GM23248 (cell line): ENCODE data around the gene GFRA1. TPM values are rescaled to one million over a fixed set of nuclear protein-coding genes. Genes with fewer than 3 reads are reported as not detected.

Source experiments
- DNase-seq: peaks from one replicate; pipeline ENCODE4 v3.0.0-alpha.2; 2015
- H2AFZ ChIP-seq: fragments of 200-600 bp; sonication (generic); 2 replicates; pipeline ENCODE4 v1.6.1; 2016; ENCODE audit warnings: antibody characterized with exemption
- H3F3A ChIP-seq: fragments of 200-600 bp; sonication (generic); 2 replicates; pipeline ENCODE4 v1.6.1; 2016; ENCODE audit warnings: mild to moderate bottlenecking, antibody characterized with exemption, mixed run types; ENCODE audit not compliant: insufficient read depth
- H3K27ac ChIP-seq: fragments of 200-600 bp; sonication (generic); 2 replicates; pipeline ENCODE4 v1.5.1; 2016; ENCODE audit warnings: mild to moderate bottlenecking
- H3K27me3 ChIP-seq: fragments of 200-600 bp; sonication (generic); replicated peaks from 2 replicates; pipeline ENCODE4 v1.6.1; 2016; ENCODE audit warnings: mild to moderate bottlenecking; ENCODE audit not compliant: insufficient read depth
- H3K36me3 ChIP-seq: fragments of 200-600 bp; sonication (generic); 2 replicates; pipeline ENCODE4 v1.6.1; 2016; ENCODE audit warnings: low read depth, mild to moderate bottlenecking
- H3K4me1 ChIP-seq: fragments of 200-600 bp; sonication (generic); 2 replicates; pipeline ENCODE4 v1.6.1; 2016; ENCODE audit warnings: mild to moderate bottlenecking; ENCODE audit not compliant: insufficient read depth
- H3K4me2 ChIP-seq: fragments of 200-600 bp; sonication (generic); one replicate; pipeline ENCODE4 v1.6.1; 2016; ENCODE audit warnings: mild to moderate bottlenecking; ENCODE audit not compliant: unreplicated experiment
- H3K4me3 ChIP-seq: fragments of 200-600 bp; sonication (generic); 2 replicates; pipeline ENCODE4 v1.5.1; 2016; ENCODE audit warnings: mild to moderate bottlenecking
- H3K79me2 ChIP-seq: fragments of 200-600 bp; sonication (generic); 2 replicates; pipeline ENCODE4 v1.6.1; 2016; ENCODE audit warnings: mild to moderate bottlenecking; ENCODE audit not compliant: insufficient read depth
- H3K9ac ChIP-seq: fragments of 200-600 bp; sonication (generic); 2 replicates; pipeline ENCODE4 v1.6.1; 2016; ENCODE audit warnings: mild to moderate bottlenecking
- H3K9me2 ChIP-seq: fragments of 200-600 bp; sonication (generic); 2 replicates; pipeline ENCODE4 v1.6.1; 2016; ENCODE audit warnings: mixed run types, mild to moderate bottlenecking, moderate library complexity; ENCODE audit not compliant: insufficient read depth
- H3K9me3 ChIP-seq: fragments of 200-600 bp; sonication (generic); one replicate; pipeline ENCODE4 v1.6.1; 2017; ENCODE audit warnings: low read depth
- H4K20me1 ChIP-seq: fragments of 200-600 bp; sonication (generic); 2 replicates; pipeline ENCODE4 v1.6.0; 2016; ENCODE audit not compliant: insufficient read depth
- EZH2 ChIP-seq: fragments of 200-600 bp; sonication (generic); IDR thresholded peaks from 2 replicates; pipeline ENCODE4 v1.6.1; 2018; ENCODE audit warnings: antibody characterized with exemption, mild to moderate bottlenecking; ENCODE audit not compliant: insufficient read depth, poor library complexity, severe bottlenecking
- EZH2phosphoT487 ChIP-seq: fragments of 200-600 bp; sonication (generic); IDR thresholded peaks from 2 replicates; pipeline ENCODE4 v1.6.1; 2018; ENCODE audit warnings: antibody characterized with exemption, moderate library complexity, mild to moderate bottlenecking, low read depth; ENCODE audit not compliant: insufficient read depth
- WGBS, 2 experiments: methylation state at CpG; one replicate each; pipeline ENCODE4 v1.1.6; 2015 to 2017; ENCODE audit warnings: low lambda C conversion rate in 2 of 2, low coverage in 1 of 2; ENCODE audit errors: missing lambda C conversion rate in 2 of 2; 5-methylcytosine and 5-hydroxymethylcytosine counted together
- in situ Hi-C: fragments of 300-500 bp; cut with MboI; formaldehyde crosslinking; loops from 2 replicates; pipeline ENCODE4 v1.15.0; 2020
- polyA plus RNA-seq: library from polyadenylated mRNA; unstranded; fragments of >200 nt; fragmentation: Nextera tagmentation; extraction: Ambion mirVana; gene quantifications from 2 replicates; pipeline ENCODE4 v1.2.1, GENCODE V29; 2016
- total RNA-seq: library from RNA; depleted of rRNA; stranded (reverse); fragments of >200 nt; shearing (Covaris generic); gene quantifications from 2 replicates; pipeline ENCODE4 v1.2.3, GENCODE V29; 2014

The GFRA1 gene
- total and polyA plus RNA-seq, 2 experiments from 2014 or later = 5.0 to 5.2 TPM

DNA sequence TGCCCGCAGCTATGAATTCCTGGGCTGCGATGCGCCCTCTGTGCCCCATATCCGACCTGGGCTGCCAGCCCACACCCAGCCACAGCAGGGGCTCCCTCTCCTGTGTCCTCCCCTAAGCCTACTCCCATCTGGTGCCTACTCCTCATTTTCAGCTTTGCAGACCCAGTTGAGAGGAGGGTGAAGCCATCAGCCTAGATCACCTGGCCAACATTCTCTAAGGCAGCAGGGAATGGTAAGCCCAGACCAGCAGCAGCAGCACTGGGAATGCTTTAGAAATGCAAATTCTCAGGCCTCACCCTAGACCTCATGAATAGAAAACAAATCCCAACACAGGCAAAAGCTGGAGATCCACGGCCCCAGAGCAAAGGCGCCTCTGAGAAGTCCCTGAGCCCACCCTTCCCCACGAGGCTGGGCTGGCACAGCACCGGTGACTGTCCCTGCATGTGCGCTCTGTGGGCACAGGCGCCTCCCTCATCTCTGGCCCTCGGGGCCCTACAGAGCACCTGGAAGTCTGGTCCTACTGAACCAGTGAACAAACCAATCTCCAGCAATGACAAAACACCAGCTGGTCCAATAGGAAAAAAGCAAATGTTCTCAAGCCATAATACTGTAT lies 161.4 kb downstream of the GFRA1 start:
- H4K20me1 ChIP-seq = no peaks in the 10 kb centered on the region
- in situ Hi-C loops = no loop called here
- H3K9me2 ChIP-seq = no peaks in the 10 kb centered on the region
- peaks cover 12% of the 10 kb centered on the region; the same call in 1 of the 2 replicates for H3F3A ChIP-seq
- H3K9ac ChIP-seq = no peak overlapping the region
- TF ChIP-seq EZH2phosphoT487 (no peak), EZH2 (no peak)
- H3K4me3 ChIP-seq = no peak overlapping the region
- H3K4me2 ChIP-seq = no peak overlapping the region
- H3K27ac ChIP-seq = no peak overlapping the region
- H2AFZ ChIP-seq = no peak overlapping the region
- H3K27me3 ChIP-seq = no peaks in the 10 kb centered on the region
- H3K4me1 ChIP-seq = peaks cover 17% of the 10 kb centered on the region
- no peaks in the 10 kb centered on the region for H3K36me3 ChIP-seq
- no peaks in the 10 kb centered on the region for H3K9me3 ChIP-seq
- DNase-seq = no peak
- WGBS, 2 experiments = 81 to 85% methylated on average over 11 of the region's 11 CpGs
- H3K79me2 ChIP-seq = no peaks in the 10 kb centered on the region

- DNase-seq = no peak
- no peak for TF ChIP-seq EZH2phosphoT487
- no peak for TF ChIP-seq EZH2
- H2AFZ ChIP-seq = no peak overlapping the region
- peaks cover 17% of the 10 kb centered on the region for H3K4me1 ChIP-seq
- H3K27me3 ChIP-seq = no peaks in the 10 kb centered on the region
- H3K4me3 ChIP-seq = no peak overlapping the region
- no peaks in the 10 kb centered on the region for H3K9me2 ChIP-seq
- H4K20me1 ChIP-seq = no peaks in the 10 kb centered on the region
- no peaks in the 10 kb centered on the region for H3K36me3 ChIP-seq
- H3K4me2 ChIP-seq = no peak overlapping the region
- no peak overlapping the region for H3K27ac ChIP-seq
- H3F3A ChIP-seq = peaks cover 12% of the 10 kb centered on the region; the same call in 1 of the 2 replicates
- H3K79me2 ChIP-seq = no peaks in the 10 kb centered on the region
- no peaks in the 10 kb centered on the region for H3K9me3 ChIP-seq
- H3K9ac ChIP-seq = no peak overlapping the region
- in situ Hi-C loops = no loop called here
- WGBS, 2 experiments = 88 to 92% methylated on average over 4 of the region's 4 CpGs
These were observed 162.3 kb downstream of the GFRA1 start for GRCh38 chr10:116110736-116111135.

DNA sequence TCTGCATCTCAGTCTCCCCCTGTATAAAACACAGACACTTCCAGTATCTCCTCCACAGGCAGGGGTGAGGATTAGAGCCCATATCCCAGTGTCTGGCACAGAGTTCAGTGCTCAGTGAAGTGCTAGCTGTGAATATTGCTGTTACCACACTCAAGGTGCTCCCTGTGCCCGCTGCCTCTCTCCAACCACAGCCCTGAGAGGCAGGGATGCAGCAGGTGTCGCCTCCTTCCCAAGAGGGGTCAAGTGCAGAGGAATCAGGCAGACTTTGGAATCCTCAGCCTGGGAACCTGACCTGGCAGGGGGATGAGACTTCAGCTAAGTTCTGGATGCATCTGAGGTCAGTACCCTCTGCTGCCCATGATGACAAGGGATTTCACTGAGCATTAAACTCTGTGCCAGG lies 163.1 kb downstream of the GFRA1 start:
- Histone ChIP-seq H3K27ac (no peak overlapping the region), H3K9me2 (no peaks in the 10 kb centered on the region), H3K36me3 (no peaks in the 10 kb centered on the region), H3K9me3 (no peaks in the 10 kb centered on the region), H3K4me1 (peaks cover 14% of the 10 kb centered on the region), H3K4me2 (no peak overlapping the region), H3K9ac (no peak overlapping the region), H3K4me3 (no peak overlapping the region), H3K27me3 (no peaks in the 10 kb centered on the region; the same call in 1 of the 2 replicates), H2AFZ (no peak overlapping the region), H3F3A (peaks cover 11% of the 10 kb centered on the region; the same call in 1 of the 2 replicates), H3K79me2 (no peaks in the 10 kb centered on the region), H4K20me1 (no peaks in the 10 kb centered on the region)
- 82 to 88% methylated on average over 2 of the region's 2 CpGs for WGBS, 2 experiments
- TF ChIP-seq EZH2phosphoT487 (no peak), EZH2 (no peak)
- in situ Hi-C loops = no loop called here
- DNase-seq = no peak

DNA sequence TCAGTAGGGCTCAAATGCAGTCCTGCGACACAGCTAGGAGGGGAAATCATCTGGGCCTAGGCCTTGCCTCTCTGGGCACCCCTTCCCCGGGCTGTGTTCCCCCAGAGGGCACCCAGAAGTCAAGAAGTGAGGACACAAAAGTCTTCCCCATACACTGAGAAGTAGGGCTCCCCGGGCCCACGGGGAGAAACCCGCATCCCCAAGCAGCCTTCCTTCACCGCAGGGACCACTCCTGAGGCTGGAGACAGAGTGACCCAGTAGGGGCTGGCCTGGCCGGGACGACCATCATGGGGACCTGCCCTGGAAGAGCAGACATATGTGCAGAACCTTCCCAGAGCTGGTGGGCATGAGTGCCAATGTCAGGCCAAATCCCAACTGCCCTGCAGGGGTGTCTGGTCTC lies 163.5 kb downstream of the GFRA1 start:
- H3K27me3 ChIP-seq = no peaks in the 10 kb centered on the region; the same call in 1 of the 2 replicates
- peaks cover 10% of the 10 kb centered on the region for H3K4me1 ChIP-seq
- no peaks in the 10 kb centered on the region for H4K20me1 ChIP-seq
- H3F3A ChIP-seq = peaks cover 7% of the 10 kb centered on the region; the same call in 1 of the 2 replicates
- H3K79me2 ChIP-seq = no peaks in the 10 kb centered on the region
- no peak overlapping the region for H3K27ac ChIP-seq
- no peaks in the 10 kb centered on the region for H3K9me3 ChIP-seq
- no peak overlapping the region for H3K4me2 ChIP-seq
- H2AFZ ChIP-seq = no peak overlapping the region
- TF ChIP-seq EZH2 (no peak), EZH2phosphoT487 (no peak)
- no peaks in the 10 kb centered on the region for H3K36me3 ChIP-seq
- 79% methylated on average over 8 of the region's 8 CpGs for WGBS, 2 experiments
- in situ Hi-C loops = no loop called here
- no peak overlapping the region for H3K4me3 ChIP-seq
- no peak overlapping the region for H3K9ac ChIP-seq
- DNase-seq = no peak
- H3K9me2 ChIP-seq = no peaks in the 10 kb centered on the region
